ENCODE measurements around the gene PIK3C2G. TPM values are rescaled to one million over a fixed set of nuclear protein-coding genes. Genes with fewer than 3 reads are reported as not detected.

The PIK3C2G gene
- total RNA-seq, 1 experiment from 2014 or later = not detected

GRCh38 chr12:18339633-18340032 is 78.3 kb downstream of the PIK3C2G start:
- Histone ChIP-seq H2BK12ac (ENCODE audit: insufficient read length, low read depth, low read length) (no peak overlapping the region), H3K23ac (ENCODE audit: insufficient read length, low read depth, low read length) (no peak overlapping the region), H3K79me2 (ENCODE audit: insufficient read depth, low read length) (no peaks in the 10 kb centered on the region), H3K4me1 (ENCODE audit: insufficient read depth, low read length) (no peaks in the 10 kb centered on the region), H3K56ac (ENCODE audit: insufficient read length, low read depth, low read length) (no peak overlapping the region), H2AFZ (ENCODE audit: low read length) (no peak overlapping the region), H3K18ac (ENCODE audit: insufficient read length, low read depth, low read length) (no peak overlapping the region), H2AK5ac (ENCODE audit: insufficient read length, low read length) (no peak overlapping the region), H3K4ac (ENCODE audit: low read depth, low read length) (no peak overlapping the region), H4K8ac (replicated peaks; ENCODE audit: insufficient read length, low read depth, low read length) (no peak overlapping the region), H3K4me2 (ENCODE audit: insufficient read depth, insufficient read length, low read length) (no peak overlapping the region), H3K79me1 (ENCODE audit: insufficient read depth, low read depth, low read length, poor library complexity, severe bottlenecking) (no peaks in the 10 kb centered on the region), H3K14ac (ENCODE audit: insufficient read depth, low read length) (no peak overlapping the region), H3K9ac (ENCODE audit: extremely low read depth, insufficient read length, low read length) (no peak overlapping the region), H3K27me3 (ENCODE audit: insufficient read depth, low read length) (no peaks in the 10 kb centered on the region), H4K91ac (ENCODE audit: insufficient read length, low read depth, low read length) (no peak overlapping the region), H3T11ph (ENCODE audit: low read length) (no peak overlapping the region), H2BK120ac (ENCODE audit: low read depth, low read length, poor library complexity, severe bottlenecking) (no peak overlapping the region), H2BK5ac (ENCODE audit: insufficient read length, low read length) (no peak overlapping the region), H3K9me3 (ENCODE audit: control insufficient read depth, low read depth, low read length) (no peaks in the 10 kb centered on the region), H2BK15ac (ENCODE audit: low read depth, low read length) (no peak overlapping the region), H3K23me2 (ENCODE audit: insufficient read length, low read depth, low read length, poor library complexity, severe bottlenecking) (no peaks in the 10 kb centered on the region), H3K27ac (ENCODE audit: insufficient read length, low read depth, low read length) (no peak overlapping the region), H4K5ac (ENCODE audit: insufficient read length, low read depth, low read length) (no peak overlapping the region), H4K20me1 (ENCODE audit: control insufficient read depth, insufficient read depth, insufficient read length) (no peaks in the 10 kb centered on the region), H2BK20ac (ENCODE audit: low read depth, low read length, poor library complexity, severe bottlenecking) (no peak overlapping the region)
- no CpG with 5 or more reads among the region's 1 CpG for WGBS (ENCODE audit: extremely low coverage, insufficient read length, low lambda C conversion rate)
- TF ChIP-seq CTCF (conservative IDR thresholded peaks at IDR 0.05) = no peak
- Mint-ChIP-seq H3K9me3 (no peaks in the 10 kb centered on the region), H3K4me3 (no peak overlapping the region), H3K27ac (no peak overlapping the region), H3K4me1 (no peaks in the 10 kb centered on the region), H3K27me3 (ENCODE audit: low read depth) (no peaks in the 10 kb centered on the region), H3K36me3 (ENCODE audit: insufficient read depth in 1 of 3, low read depth in 3 of 3) (no peaks in the 10 kb centered on the region)
- no peak for DNase-seq
